Lung (tissue), 12 donors: ENCODE results near the gene MELTF. TPM values are rescaled to one million over a fixed set of nuclear protein-coding genes. Genes with fewer than 3 reads are reported as not detected.

Experiments
- ATAC-seq: fragments of 200-7000 bp; cut with Tn5 transposase; one replicate; pipeline ENCODE4 v1.9.1; 2020; ENCODE audit warnings: moderate number of reproducible peaks; ENCODE audit not compliant: insufficient read depth, low FRiP score
- DNase-seq, 3 donors: peaks; one replicate each; pipeline ENCODE4 v3.0.0-alpha.2; 2013 to 2017
- H3K27ac ChIP-seq, 2 donors: one replicate each; pipeline ENCODE4 v1.5.1; 2013; ENCODE audit warnings: mild to moderate bottlenecking in 2 of 2, moderate library complexity in 2 of 2, control low read depth in 1 of 2, inconsistent platforms in 1 of 2, low read depth in 1 of 2, low read length in 1 of 2
- H3K27me3 ChIP-seq, 3 donors: one replicate each; pipeline ENCODE4 v1.5.1; 2013; ENCODE audit warnings: low read length in 2 of 3; ENCODE audit not compliant: control insufficient read depth in 3 of 3, insufficient read depth in 3 of 3
- H3K36me3 ChIP-seq, 4 donors: one replicate each; pipeline ENCODE4 v1.5.1; 2013; ENCODE audit warnings: low read length in 4 of 4, mild to moderate bottlenecking in 1 of 4, moderate library complexity in 1 of 4; ENCODE audit not compliant: control insufficient read depth in 4 of 4, insufficient read depth in 4 of 4
- H3K4me1 ChIP-seq, 5 donors: one replicate each; pipeline ENCODE4 v1.5.1; 2013; ENCODE audit warnings: low read length in 5 of 5, mild to moderate bottlenecking in 2 of 5, moderate library complexity in 1 of 5; ENCODE audit not compliant: control insufficient read depth in 5 of 5, insufficient read depth in 5 of 5
- H3K4me3 ChIP-seq: one replicate; pipeline ENCODE4 v1.5.1; 2013; ENCODE audit warnings: mild to moderate bottlenecking, control low read depth, moderate library complexity
- H3K9ac ChIP-seq, 2 donors: one replicate each; pipeline ENCODE4 v1.5.1; 2013; ENCODE audit warnings: low read length in 2 of 2, control low read depth in 1 of 2; ENCODE audit not compliant: insufficient read depth in 1 of 2
- H3K9me3 ChIP-seq, 4 donors: one replicate each; pipeline ENCODE4 v1.5.1; 2013; ENCODE audit warnings: low read length in 3 of 4, mild to moderate bottlenecking in 1 of 4, moderate library complexity in 1 of 4; ENCODE audit not compliant: control insufficient read depth in 4 of 4, insufficient read depth in 3 of 4
- WGBS, 2 donors: extraction: QIAGEN DNeasy Blood & Tissue Kit; methylation state at CpG; one replicate each; pipeline ENCODE4 v1.1.7; 2013; 5-methylcytosine and 5-hydroxymethylcytosine counted together
- polyA plus RNA-seq, 2 donors: library from polyadenylated mRNA; stranded (reverse); fragments of 200-250 nt; gene quantifications; one replicate each; pipeline ENCODE4 v1.2.1, GENCODE V29; 2013
- total RNA-seq, 2 donors: library from RNA; depleted of rRNA in 1 of 2; stranded (reverse); fragments of >200 nt in 1 of 2; gene quantifications; one replicate each; pipeline ENCODE4 v1.2.1, GENCODE V29; 2014 to 2021
- TF ChIP-seq, protein P1 (sequence below): IDR thresholded peaks from 2 replicates; pipeline ENCODE4 v1.5.1; 2012; ENCODE audit warnings: mild to moderate bottlenecking; ENCODE audit errors: control extremely low read depth, extremely low read depth
- donor health status: control.
- donor health status: control.
- donor health status: Bipolar disorder and iron deficiency.
- donor health status: healthy.
- donor health status: DM: yes; HTN: yes; CAD: no.

The MELTF gene
- total and polyA plus RNA-seq, 4 donors: 2.6 to 10.6 (median 3.9) TPM

DNA sequence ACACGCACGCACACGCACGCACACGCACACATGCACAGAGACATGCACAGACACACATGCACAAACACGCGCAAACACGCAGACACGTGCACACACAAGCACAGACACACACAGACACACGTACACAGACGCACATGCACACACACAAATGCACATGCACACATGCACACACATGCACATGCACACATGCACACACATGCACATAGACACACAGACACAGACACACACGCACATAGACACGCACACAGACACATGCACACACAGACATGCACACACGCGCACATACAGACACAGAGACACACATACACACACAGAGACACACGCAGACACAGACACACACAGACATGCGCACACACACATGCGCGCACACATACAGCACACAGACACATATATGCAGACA is 34.6 kb downstream of the MELTF start:
- WGBS, 2 donors: 93% methylated on average over 19 of the region's 19 CpGs
- Histone ChIP-seq H3K36me3 (no peaks in the 10 kb centered on the region), H3K27ac (no peak overlapping the region), H3K4me3 (no peak overlapping the region), H3K4me1 (no peaks in the 10 kb centered on the region), H3K27me3 (no peaks in the 10 kb centered on the region), H3K9ac (no peak overlapping the region), H3K9me3 (no peaks in the 10 kb centered on the region)
- DNase-seq (no peak), ATAC-seq (no peak)
- TF ChIP-seq, protein P1, sequence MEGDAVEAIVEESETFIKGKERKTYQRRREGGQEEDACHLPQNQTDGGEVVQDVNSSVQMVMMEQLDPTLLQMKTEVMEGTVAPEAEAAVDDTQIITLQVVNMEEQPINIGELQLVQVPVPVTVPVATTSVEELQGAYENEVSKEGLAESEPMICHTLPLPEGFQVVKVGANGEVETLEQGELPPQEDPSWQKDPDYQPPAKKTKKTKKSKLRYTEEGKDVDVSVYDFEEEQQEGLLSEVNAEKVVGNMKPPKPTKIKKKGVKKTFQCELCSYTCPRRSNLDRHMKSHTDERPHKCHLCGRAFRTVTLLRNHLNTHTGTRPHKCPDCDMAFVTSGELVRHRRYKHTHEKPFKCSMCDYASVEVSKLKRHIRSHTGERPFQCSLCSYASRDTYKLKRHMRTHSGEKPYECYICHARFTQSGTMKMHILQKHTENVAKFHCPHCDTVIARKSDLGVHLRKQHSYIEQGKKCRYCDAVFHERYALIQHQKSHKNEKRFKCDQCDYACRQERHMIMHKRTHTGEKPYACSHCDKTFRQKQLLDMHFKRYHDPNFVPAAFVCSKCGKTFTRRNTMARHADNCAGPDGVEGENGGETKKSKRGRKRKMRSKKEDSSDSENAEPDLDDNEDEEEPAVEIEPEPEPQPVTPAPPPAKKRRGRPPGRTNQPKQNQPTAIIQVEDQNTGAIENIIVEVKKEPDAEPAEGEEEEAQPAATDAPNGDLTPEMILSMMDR: no peak

DNA sequence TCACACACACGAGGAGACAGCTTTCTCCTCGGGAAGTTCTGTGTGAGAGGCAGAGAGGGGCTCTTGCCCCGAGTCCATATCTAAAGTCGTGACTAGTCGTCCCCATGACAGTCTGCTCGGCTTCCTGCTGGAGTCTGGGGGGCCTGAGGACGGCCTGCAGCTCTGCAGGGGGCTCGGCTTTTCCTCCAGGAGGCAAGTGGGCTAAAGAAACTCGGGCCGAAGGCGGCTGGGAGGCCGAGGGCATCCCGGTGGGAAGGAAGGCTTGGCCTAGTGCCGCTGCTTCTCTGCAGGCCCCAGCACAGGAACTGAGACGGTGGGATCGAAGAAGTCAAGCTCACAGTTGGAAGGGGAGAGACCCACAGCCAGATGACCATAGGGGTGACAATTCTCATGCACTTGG is 35.6 kb downstream of the MELTF start:
- Histone ChIP-seq H3K4me1 (no peaks in the 10 kb centered on the region), H3K4me3 (no peak overlapping the region), H3K9ac (no peak overlapping the region), H3K9me3 (no peaks in the 10 kb centered on the region), H3K27me3 (no peaks in the 10 kb centered on the region), H3K27ac (no peak overlapping the region), H3K36me3 (no peaks in the 10 kb centered on the region)
- ATAC-seq (no peak), DNase-seq (no peak)
- WGBS, 2 donors: 78 to 87% methylated on average over 16 of the region's 16 CpGs
- TF ChIP-seq, protein P1: no peak

DNA sequence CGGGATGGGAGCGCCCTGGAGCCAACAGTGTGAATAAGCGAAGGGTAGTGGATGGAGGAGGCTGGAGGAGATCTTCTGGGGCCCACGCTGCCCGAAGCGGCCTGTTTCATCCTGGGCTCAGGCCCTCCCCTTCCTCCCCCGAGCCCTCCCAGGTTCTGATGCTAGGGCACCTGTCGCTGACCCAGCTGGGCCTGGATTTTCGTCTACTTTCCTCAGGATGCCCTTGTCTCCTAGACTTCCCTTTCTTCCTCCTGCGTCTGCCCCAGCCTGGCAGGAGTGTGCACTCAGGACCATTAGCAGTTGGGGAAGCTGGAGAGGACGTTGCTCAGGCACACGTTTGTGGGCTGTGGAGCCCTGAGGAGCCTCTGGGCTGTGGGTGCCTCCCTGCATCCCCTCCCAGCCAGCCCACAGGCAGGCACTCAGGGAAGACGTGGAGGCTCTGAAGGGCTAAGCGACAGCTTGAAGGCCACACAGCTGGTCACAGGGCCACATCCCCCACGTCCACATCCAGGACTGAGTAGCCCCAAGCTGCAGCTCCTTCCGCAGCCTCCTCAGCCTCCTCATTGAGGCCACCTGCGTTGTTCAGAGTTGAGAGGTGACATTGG is 37.1 kb downstream of the MELTF start:
- WGBS, 2 donors: 86 to 89% methylated on average over 17 of the region's 17 CpGs
- H3K9me3 ChIP-seq: no peaks in the 10 kb centered on the region
- no peak for DNase-seq

More for the DNA sequence above, 37.1 kb downstream of the MELTF start:
- Histone ChIP-seq H3K27ac (no peak overlapping the region), H3K9ac (no peak overlapping the region), H3K4me1 (no peaks in the 10 kb centered on the region), H3K27me3 (no peaks in the 10 kb centered on the region), H3K36me3 (no peaks in the 10 kb centered on the region), H3K4me3 (no peak overlapping the region)
- no peak for ATAC-seq
- TF ChIP-seq, protein P1: no peak
